Neural cell (in vitro differentiated cells): ENCODE results near the gene EPHX1.

Source experiments
- CTCF ChIP-seq: fragments of 450-650 bp; IDR thresholded peaks from 2 replicates; pipeline ENCODE4 v1.5.1; 2014; ENCODE audit warnings: antibody characterized with exemption, mild to moderate bottlenecking, moderate library complexity; ENCODE audit not compliant: poor library complexity, severe bottlenecking
- EP300 ChIP-seq: fragments of 450-650 bp; conservative IDR thresholded peaks from 2 replicates; pipeline ENCODE4 v1.6.1; 2014; ENCODE audit warnings: antibody characterized with exemption, mild to moderate bottlenecking, moderate library complexity; ENCODE audit not compliant: poor library complexity, severe bottlenecking
- EZH2 ChIP-seq: fragments of 200-600, 300-800 bp; shearing (Covaris generic), sonication (generic); IDR thresholded peaks from 2 replicates; pipeline ENCODE4 v1.6.1; 2014; ENCODE audit warnings: antibody characterized with exemption, low read length, borderline replicate concordance, mild to moderate bottlenecking; ENCODE audit not compliant: insufficient read depth, poor library complexity, severe bottlenecking
- MXI1 ChIP-seq: fragments of 450-650 bp; conservative IDR thresholded peaks from 2 replicates; pipeline ENCODE4 v1.6.1; 2014; ENCODE audit warnings: antibody characterized with exemption, mild to moderate bottlenecking; ENCODE audit not compliant: poor library complexity, severe bottlenecking
- POLR2AphosphoS5 ChIP-seq: IDR thresholded peaks from 2 replicates; pipeline ENCODE4 v1.6.1; 2012

DNA sequence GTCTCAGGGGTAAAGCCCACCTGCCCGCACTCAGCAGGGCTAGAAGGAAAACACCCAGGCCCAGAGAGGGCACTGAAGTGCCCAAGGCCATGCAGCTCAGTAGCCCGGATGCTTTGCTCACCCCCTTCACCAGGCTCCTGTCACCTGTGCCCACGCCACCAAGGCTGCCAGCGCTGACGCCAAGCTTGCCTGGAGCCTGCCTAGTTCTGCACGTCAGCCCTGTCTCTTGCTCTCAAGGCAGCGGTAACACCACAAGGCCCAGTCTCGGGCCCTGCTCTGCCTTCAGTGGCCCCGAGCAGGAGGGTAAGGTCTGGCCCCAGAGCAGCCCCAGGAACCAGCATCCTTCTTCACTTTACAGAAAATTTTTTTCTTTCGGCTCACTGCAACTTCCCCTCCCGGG lies 64.5 kb downstream of the EPHX1 start:
- TF ChIP-seq CTCF (no peak), EZH2 (no peak), EP300 (no peak), POLR2AphosphoS5 (no peak), MXI1 (no peak)
